Left hindlimb (tissue), 1 donor: ENCODE data around the gene SYVN1.

Experiments used
- DNase-seq: peaks from one replicate; pipeline ENCODE4 v3.0.0-alpha.2; 2018

SYVN1 gene

DNA sequence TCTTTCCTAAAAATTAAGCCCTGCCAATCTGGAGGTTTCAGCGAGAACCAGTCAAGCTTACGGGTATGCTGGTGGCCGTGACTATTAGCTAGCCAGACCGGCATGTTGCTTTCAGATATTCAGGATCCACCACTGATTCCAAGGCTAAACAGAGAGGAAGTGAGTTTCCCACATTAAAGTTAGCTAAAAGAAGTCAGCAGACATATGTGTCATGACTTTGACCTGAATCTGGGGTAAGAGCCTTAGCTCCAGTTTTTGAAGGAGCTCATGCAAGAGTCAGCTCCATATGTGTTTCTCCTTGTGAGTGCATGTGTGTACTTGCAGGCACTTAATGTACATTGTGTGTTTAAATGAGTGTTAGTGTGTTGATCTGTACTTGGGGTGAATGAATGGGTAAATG lies 48.9 kb downstream of the SYVN1 start:
- no peak for DNase-seq

DNA sequence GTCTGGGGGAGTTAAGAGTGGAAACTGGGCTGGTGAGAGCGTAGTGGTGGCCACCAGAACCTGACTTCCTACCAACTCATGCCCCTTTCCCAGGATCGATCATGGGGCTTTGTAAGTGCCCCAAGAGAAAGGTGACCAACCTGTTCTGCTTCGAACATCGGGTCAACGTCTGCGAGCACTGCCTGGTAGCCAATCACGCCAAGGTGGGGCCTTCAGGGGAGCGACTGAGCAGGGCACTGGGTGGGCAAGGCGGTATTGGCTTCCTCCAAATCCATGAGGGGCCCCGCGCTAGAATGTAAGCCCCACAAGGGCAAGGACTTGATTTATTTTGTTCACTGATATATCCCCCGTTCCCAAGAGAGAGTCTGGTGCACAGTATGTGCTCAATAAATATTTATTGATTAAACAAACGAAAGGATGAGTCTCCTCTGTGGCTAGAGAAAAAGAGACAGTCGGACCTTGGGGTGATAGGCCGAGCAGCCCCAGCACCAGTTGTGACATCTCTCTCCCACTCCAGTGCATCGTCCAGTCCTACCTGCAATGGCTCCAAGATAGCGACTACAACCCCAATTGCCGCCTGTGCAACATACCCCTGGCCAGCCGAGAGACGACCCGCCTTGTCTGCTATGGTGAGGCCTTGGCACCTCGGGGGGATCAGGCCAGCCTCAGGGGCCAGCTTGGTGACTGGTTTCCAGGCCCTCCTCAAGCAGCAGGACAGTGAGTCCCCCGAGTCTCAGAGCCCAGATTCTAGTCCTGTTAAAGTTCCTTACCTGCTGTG lies 49.5 kb downstream of the SYVN1 start:
- no peak for DNase-seq

DNA sequence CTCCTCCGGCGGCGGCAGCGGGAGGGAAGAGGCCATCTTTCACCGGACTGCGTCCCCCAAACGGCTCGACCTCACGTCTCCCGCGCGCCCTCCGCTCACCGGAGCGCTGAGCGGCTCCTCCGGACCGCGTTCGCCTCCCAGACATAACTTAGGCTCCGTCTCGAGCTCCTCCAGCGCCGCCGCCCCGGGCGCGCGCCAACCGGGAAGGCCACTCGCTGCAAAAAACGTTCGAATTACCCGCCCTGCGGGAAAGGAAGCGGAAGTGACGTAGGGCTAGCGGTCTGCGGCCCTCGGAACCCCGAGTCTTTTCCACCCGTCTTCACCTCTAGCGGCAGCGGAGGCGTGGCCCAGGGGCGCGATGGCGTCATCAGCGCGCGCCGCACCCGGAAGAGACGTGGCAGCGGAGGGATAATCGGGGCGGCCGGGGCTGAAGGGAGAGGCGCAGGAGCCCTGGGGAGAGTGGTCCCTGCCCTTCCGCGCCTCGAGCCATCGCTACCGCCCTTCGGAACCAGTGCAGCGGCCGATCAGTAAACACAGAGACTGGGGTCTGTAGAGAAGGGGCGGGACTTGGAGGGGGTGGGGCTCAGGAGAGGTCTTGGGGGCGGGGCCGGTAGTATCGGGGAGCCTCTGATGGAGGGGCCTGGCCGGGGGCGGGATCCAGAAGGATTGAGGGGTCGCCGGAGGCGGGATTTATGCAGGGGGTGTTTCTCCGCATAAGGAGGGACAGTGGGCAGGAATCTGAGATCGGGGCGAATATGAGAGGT lies 50.3 kb downstream of the SYVN1 start, which contains the start of the genes CDCA5 and ZFPL1:
Gene CDCA5, minus strand, starts transcription at position 207 of the 764 bp plus-strand sequence. Its CDS starts 62 bp downstream, at position 145.
Gene ZFPL1, plus strand, starts transcription at position 389 of the 764 bp plus-strand sequence. CDS start 477 bp downstream, outside the sequence.
- DNase-seq, result peak; percentile 97

DNA sequence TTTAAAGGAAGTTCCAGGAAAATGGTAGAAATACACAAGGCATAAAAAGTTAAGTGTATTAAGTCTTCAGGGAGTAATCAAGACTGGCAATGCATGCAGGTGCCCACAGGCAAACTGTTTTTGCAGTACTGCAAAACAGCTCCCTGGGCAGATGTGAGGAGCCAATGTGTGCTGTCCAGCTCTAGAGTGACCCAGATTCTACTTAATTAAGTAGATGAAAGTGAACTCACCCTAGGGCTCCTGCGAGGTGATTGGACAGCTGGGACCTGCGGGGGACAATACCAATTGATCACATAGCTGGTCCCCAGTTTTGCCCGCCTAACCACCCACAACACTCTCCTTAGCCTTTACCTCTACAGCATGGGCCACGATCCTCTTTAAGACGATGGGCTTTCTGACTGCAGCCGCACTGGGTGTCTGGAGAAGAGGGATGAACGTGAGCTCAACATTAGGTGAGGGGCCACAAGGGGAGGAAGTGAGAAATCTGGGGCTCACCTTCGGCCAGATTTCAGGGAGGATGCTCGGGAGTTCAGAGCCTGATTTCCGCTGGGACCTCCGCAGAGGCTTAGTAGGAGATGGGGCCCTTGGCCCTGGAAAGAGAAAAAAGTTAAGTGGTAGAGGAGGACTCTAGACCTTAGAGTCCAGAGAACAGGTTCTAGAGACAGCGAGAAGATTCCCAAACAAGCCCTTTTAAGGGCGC lies 51.0 kb downstream of the SYVN1 start:
- DNase-seq, result no peak

DNA sequence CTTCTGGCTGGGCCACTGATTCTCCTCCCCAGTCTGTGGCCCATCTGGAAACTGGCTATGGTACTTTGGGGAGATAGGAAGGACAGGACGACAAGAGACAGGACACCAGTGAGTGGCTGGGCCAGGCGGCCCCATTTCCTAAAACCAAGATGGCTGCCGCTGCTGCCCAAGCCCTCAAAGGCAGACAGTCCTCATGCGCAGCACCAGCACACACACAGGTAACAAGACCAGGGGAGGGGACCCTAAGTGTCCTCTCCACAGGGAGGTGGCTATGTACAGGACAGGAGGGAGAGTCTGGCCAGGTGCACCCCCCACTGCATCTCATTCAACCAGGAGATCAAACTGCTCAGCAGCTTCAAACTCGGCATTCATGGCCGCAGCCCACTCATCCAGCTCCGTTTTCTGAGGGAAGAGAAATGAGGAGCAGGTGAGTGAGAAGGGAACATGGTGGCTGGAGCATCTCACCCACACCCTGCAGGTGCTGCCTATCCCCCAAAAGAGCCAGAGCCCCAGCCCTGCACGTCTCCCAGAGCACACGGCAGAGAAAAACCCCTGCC lies 55.5 kb downstream of the SYVN1 start:
- peak; percentile 17 for DNase-seq

DNA sequence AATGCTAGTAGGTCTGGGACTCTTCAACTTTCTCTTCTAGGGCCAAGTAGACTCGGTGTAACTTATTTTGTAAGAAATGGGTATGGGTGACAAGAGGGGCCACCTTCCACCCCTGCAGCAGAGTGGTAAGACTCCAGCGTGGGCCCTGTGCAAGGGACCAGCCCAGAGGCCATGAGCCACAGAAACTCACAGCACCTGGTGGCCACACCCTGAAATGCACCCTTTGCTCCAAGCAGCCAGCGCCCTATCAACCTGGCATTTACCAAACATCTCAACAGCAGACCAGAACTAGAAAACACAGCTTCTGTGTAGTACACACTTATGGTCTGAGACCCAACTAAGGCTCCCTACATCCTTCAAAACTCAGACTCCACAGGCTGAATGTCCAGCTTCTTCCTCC lies 56.2 kb downstream of the SYVN1 start:
- no peak for DNase-seq

DNA sequence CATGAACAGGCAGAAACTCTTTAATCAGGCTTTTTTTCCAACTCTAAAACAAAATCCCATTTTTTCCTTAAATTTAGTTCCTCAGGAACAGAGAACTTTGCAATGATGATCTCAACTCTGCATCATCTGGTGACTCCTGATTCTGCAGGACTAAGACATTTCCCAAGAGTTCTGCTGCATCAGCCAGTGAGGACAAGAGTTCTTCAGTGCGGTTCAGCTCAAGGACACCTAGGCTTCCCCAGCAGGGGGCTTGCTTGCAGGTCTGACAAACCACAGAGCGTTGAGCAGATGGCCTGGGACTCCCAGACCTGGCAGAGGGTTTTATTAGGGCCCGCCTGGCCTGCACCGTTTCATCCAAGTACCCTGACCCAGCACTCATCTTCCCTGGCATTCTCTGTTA lies 56.9 kb downstream of the SYVN1 start:
- DNase-seq, result no peak
